Karpas-422 (cell line): ENCODE results near the gene NEDD9. TPM values are rescaled to one million over a fixed set of nuclear protein-coding genes. Genes with fewer than 3 reads are reported as not detected.

ENCODE experiments used
- DNase-seq: peaks from one replicate; pipeline ENCODE4 v3.0.0-alpha.2; 2015
- H2AFZ ChIP-seq: fragments of 200-600 bp; sonication (generic); 2 replicates; pipeline ENCODE4 v1.6.1; 2014; ENCODE audit warnings: antibody characterized with exemption, low read length, mixed read lengths
- H3K27ac ChIP-seq: fragments of 200-600 bp; sonication (generic); 2 replicates; pipeline ENCODE4 v1.5.1; 2014; ENCODE audit warnings: mild to moderate bottlenecking, low read length, moderate library complexity
- H3K27me3 ChIP-seq: fragments of 200-600 bp; sonication (generic); 2 replicates; pipeline ENCODE4 v1.6.1; 2014; ENCODE audit warnings: low read length, mixed read lengths
- H3K36me3 ChIP-seq: fragments of 200-600 bp; sonication (generic); 2 replicates; pipeline ENCODE4 v1.6.1; 2014; ENCODE audit warnings: low read length, mixed read lengths; ENCODE audit not compliant: insufficient read depth
- H3K4me1 ChIP-seq: fragments of 200-600 bp; sonication (generic); 2 replicates; pipeline ENCODE4 v1.6.1; 2014; ENCODE audit warnings: mild to moderate bottlenecking, low read length, mixed read lengths
- H3K4me2 ChIP-seq: fragments of 200-600 bp; sonication (generic); 2 replicates; pipeline ENCODE4 v1.6.1; 2014; ENCODE audit warnings: low read length, low read depth, mild to moderate bottlenecking; ENCODE audit not compliant: poor library complexity, severe bottlenecking
- H3K4me3 ChIP-seq: fragments of 200-600 bp; sonication (generic); 2 replicates; pipeline ENCODE4 v1.5.1; 2014; ENCODE audit warnings: mild to moderate bottlenecking, antibody characterized with exemption, low read length, mixed read lengths
- H3K79me2 ChIP-seq: fragments of 200-600 bp; sonication (generic); 2 replicates; pipeline ENCODE4 v1.6.1; 2014; ENCODE audit warnings: mild to moderate bottlenecking, low read length, mixed read lengths
- H3K9ac ChIP-seq: fragments of 200-600 bp; sonication (generic); 2 replicates; pipeline ENCODE4 v1.6.0; 2014; ENCODE audit warnings: low read length
- H3K9me2 ChIP-seq: fragments of 200-600 bp; sonication (generic), shearing (Covaris generic); replicated peaks from 2 replicates; pipeline ENCODE4 v1.6.0; 2014; ENCODE audit warnings: mild to moderate bottlenecking, low read length, moderate library complexity; ENCODE audit not compliant: insufficient read depth
- H3K9me3 ChIP-seq: fragments of 300-700, 200-600 bp; sonication (generic); 2 replicates; pipeline ENCODE4 v1.6.1; 2014; ENCODE audit warnings: low read length, mixed read lengths
- H4K20me1 ChIP-seq: fragments of 200-600 bp; sonication (generic); 2 replicates; pipeline ENCODE4 v1.6.1; 2014; ENCODE audit warnings: mild to moderate bottlenecking, antibody characterized with exemption, low read length, low read depth; ENCODE audit not compliant: insufficient read depth
- total RNA-seq: library from RNA; depleted of rRNA; stranded (reverse); fragments of >200 nt; shearing (Covaris generic); gene quantifications from 2 replicates; pipeline ENCODE4 v1.2.3, GENCODE V29; 2014; ENCODE audit warnings: low replicate concordance

NEDD9 gene
- total RNA-seq, 1 experiment from 2014 or later: 3.8 TPM

DNA sequence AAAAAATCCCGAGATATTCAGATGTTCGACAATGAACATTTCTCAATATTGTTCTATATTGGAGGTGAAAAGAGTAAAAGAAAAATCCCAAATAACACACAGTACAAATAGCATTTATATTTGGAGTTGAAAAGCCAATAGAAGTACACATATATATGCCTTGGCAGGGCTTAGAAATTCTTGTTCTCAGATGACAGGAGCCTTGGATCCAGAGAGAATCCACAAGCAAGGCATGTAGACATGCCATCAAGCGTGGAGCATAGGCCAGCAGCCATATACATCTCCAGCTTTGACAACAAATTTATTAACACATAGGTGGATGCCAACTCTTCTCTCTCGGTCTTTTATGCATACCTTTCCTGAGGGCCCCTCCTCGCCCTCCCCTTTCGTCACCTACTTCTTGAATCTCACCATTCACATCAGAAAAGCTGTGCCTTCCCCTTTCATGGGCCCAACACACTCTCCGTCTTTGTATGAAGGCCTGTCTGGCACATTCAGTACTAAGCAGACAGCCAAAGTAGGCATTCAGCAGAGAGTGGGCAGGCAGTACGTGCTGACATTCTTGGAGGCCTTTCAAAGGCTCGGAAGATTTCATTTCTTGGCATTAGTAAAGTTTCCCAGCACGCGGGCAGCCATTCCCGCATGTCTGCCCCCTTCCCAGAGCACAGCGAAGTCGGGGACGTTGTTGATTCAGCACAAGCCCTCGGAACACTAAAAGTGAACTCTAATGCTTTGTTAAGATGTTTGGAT is 18.2 kb downstream of the NEDD9 start:
- Histone ChIP-seq H3K9me3 (no peaks in the 10 kb centered on the region), H4K20me1 (no peaks in the 10 kb centered on the region), H3K36me3 (no peaks in the 10 kb centered on the region), H3K9me2 (no peaks in the 10 kb centered on the region), H3K4me3 (no peak overlapping the region), H3K9ac (no peak overlapping the region), H3K4me2 (no peak overlapping the region), H3K4me1 (no peaks in the 10 kb centered on the region), H3K79me2 (no peaks in the 10 kb centered on the region), H3K27ac (no peak overlapping the region), H2AFZ (no peak overlapping the region), H3K27me3 (no peaks in the 10 kb centered on the region)
- DNase-seq: no peak

DNA sequence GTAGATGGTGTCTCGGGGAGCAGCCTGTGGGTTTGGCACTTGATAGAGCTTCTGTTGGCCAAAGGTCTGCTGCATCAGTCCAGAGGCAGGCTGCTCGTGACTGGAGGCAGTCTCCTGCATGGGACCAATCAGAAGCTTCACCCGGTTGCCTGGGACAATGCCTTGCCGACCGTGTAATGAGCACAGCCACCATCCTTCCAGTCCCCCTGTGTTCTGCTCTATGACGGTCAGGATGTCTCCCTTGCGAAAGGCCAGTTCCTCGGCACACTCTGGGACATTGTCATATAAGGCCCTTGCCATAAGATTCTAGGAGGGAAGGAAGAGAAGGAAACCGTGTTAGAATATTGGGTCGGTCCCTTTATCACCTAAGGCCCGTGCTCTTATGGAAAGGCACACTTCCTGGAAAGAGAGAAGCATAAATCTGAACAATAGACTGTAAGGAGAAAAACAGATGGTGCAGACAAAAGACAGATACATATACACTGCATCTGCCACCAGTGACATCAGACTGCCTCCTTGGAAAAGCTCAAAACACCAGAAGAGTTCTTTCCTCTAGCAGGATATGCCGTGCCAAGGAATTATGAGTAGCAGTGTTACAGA is 18.9 kb downstream of the NEDD9 start:
- no peak for DNase-seq
- no peak overlapping the region for H3K4me3 ChIP-seq
- H3K27me3 ChIP-seq: no peaks in the 10 kb centered on the region
- no peak overlapping the region for H2AFZ ChIP-seq
- H4K20me1 ChIP-seq: no peaks in the 10 kb centered on the region
- H3K36me3 ChIP-seq: no peaks in the 10 kb centered on the region
- no peaks in the 10 kb centered on the region for H3K4me1 ChIP-seq
- H3K4me2 ChIP-seq: no peak overlapping the region
- no peaks in the 10 kb centered on the region for H3K79me2 ChIP-seq
- no peaks in the 10 kb centered on the region for H3K9me3 ChIP-seq
- H3K27ac ChIP-seq: no peak overlapping the region
- H3K9me2 ChIP-seq: no peaks in the 10 kb centered on the region
- H3K9ac ChIP-seq: no peak overlapping the region

GRCh38 chr6:11212664-11213063 is 19.8 kb downstream of the NEDD9 start:
- H3K4me3 ChIP-seq: no peak overlapping the region
- no peaks in the 10 kb centered on the region for H3K4me1 ChIP-seq
- no peak overlapping the region for H2AFZ ChIP-seq
- no peaks in the 10 kb centered on the region for H4K20me1 ChIP-seq
- DNase-seq: no peak
- no peaks in the 10 kb centered on the region for H3K9me3 ChIP-seq
- no peaks in the 10 kb centered on the region for H3K79me2 ChIP-seq
- no peak overlapping the region for H3K9ac ChIP-seq
- no peaks in the 10 kb centered on the region for H3K9me2 ChIP-seq
- H3K36me3 ChIP-seq: no peaks in the 10 kb centered on the region
- no peak overlapping the region for H3K4me2 ChIP-seq
- no peak overlapping the region for H3K27ac ChIP-seq
- no peaks in the 10 kb centered on the region for H3K27me3 ChIP-seq

DNA sequence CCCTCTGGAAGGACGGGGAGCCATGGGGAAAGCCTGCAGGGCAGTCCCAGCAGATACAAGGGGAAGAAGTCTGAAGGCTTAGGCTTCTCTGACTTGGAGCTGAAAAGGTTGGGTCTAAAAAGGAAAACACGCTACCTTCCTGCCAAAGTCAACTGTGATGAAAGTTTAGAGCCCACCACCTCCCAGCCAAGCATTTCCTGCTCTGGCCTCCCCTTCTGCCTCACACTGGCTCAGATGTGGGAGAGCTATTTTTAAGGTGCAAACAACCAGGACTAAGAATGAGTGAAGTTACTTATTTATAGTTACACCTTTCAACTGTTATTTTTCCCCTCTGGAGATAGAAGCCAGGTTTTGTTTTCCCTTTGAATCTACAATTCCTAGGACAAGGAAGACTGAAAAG is 21.2 kb downstream of the NEDD9 start:
- Histone ChIP-seq H2AFZ (no peak overlapping the region), H3K27me3 (no peaks in the 10 kb centered on the region), H3K79me2 (no peaks in the 10 kb centered on the region), H3K9me2 (no peaks in the 10 kb centered on the region), H3K4me2 (no peak overlapping the region), H3K4me3 (no peak overlapping the region), H3K27ac (no peak overlapping the region), H3K9ac (no peak overlapping the region), H3K4me1 (no peaks in the 10 kb centered on the region), H4K20me1 (no peaks in the 10 kb centered on the region), H3K9me3 (no peaks in the 10 kb centered on the region), H3K36me3 (no peaks in the 10 kb centered on the region)
- DNase-seq: no peak

GRCh38 chr6:11210386-11211138 is 21.9 kb downstream of the NEDD9 start:
- Histone ChIP-seq H2AFZ (no peak overlapping the region), H4K20me1 (no peaks in the 10 kb centered on the region), H3K4me1 (no peaks in the 10 kb centered on the region), H3K27me3 (no peaks in the 10 kb centered on the region), H3K9me2 (no peaks in the 10 kb centered on the region), H3K9me3 (no peaks in the 10 kb centered on the region), H3K4me2 (no peak overlapping the region), H3K36me3 (no peaks in the 10 kb centered on the region), H3K9ac (no peak overlapping the region), H3K27ac (no peak overlapping the region), H3K79me2 (no peaks in the 10 kb centered on the region), H3K4me3 (no peak overlapping the region)
- DNase-seq: no peak

DNA sequence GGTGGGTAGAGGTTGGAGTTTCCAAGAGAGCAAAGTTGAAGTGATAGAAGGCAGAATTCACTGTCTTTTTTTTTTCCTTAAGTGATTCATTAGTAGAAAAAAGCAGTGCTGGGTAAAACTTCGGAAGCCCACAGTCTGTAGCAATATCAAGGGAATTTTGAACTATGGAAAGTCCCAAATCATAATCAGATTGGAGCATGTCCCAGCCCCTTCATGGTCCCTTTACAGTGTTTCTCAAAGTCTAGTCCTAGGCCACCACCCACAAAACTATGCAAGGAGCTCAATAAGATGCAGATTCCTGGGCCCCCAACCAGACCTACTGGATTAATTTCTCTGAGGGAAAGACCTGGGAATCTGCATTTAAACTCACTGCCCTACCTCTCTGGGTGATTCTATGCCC is 22.6 kb downstream of the NEDD9 start:
- Histone ChIP-seq H4K20me1 (no peaks in the 10 kb centered on the region), H3K9me3 (no peaks in the 10 kb centered on the region), H3K9ac (no peak overlapping the region), H3K4me1 (no peaks in the 10 kb centered on the region), H3K36me3 (no peaks in the 10 kb centered on the region), H2AFZ (no peak overlapping the region), H3K4me3 (no peak overlapping the region), H3K27ac (no peak overlapping the region), H3K27me3 (no peaks in the 10 kb centered on the region), H3K79me2 (no peaks in the 10 kb centered on the region), H3K4me2 (no peak overlapping the region), H3K9me2 (no peaks in the 10 kb centered on the region)
- DNase-seq: no peak

DNA sequence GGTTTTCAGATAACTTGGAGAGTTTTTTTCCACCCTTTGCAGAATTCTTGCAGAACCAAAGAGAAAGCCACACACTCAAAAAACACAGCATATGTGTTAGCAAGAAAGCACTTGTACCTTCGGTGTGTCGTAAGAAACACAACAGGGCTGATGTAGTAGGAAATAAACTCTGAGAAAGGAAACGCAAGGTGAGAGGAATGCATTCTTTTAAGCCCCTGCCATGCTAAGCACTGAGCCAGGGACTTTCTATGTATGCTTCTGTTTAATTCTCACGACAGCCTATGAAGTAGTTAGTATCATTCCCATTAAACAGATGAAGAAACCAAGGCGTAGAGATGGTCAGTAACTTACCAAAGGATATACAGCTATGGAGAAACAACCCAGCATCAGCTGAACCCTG is 23.1 kb downstream of the NEDD9 start:
- H3K27me3 ChIP-seq: no peaks in the 10 kb centered on the region
- no peak overlapping the region for H2AFZ ChIP-seq
- no peaks in the 10 kb centered on the region for H3K79me2 ChIP-seq
- H3K9ac ChIP-seq: no peak overlapping the region
- no peak for DNase-seq
- H3K9me2 ChIP-seq: no peaks in the 10 kb centered on the region
- no peak overlapping the region for H3K27ac ChIP-seq
- H3K36me3 ChIP-seq: no peaks in the 10 kb centered on the region
- H3K9me3 ChIP-seq: no peaks in the 10 kb centered on the region
- H4K20me1 ChIP-seq: no peaks in the 10 kb centered on the region
- H3K4me1 ChIP-seq: no peaks in the 10 kb centered on the region
- no peak overlapping the region for H3K4me3 ChIP-seq
- H3K4me2 ChIP-seq: no peak overlapping the region

DNA sequence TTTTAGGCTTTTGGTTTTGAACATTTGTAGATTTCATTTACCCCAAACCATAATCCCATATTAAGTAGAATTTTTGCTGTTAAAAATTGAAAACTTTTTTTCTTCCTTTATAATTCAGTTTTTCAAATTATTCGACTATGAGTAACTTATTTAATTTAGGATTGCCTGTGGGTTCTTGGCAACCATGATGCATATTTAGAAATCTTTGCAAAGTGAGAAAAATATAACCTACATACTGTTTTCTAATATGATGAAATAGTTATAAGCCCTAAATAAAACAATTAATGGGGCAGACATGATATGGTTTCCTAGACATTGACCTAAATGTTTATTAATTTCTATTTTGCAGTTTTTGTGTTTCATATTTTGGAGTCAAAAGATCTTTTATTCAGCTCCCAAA is 23.6 kb downstream of the NEDD9 start:
- Histone ChIP-seq H3K9me3 (no peaks in the 10 kb centered on the region), H3K4me2 (no peak overlapping the region), H3K9me2 (no peaks in the 10 kb centered on the region), H3K27me3 (no peaks in the 10 kb centered on the region), H3K9ac (no peak overlapping the region), H3K79me2 (no peaks in the 10 kb centered on the region), H2AFZ (no peak overlapping the region), H4K20me1 (no peaks in the 10 kb centered on the region), H3K4me1 (no peaks in the 10 kb centered on the region), H3K27ac (no peak overlapping the region), H3K4me3 (no peak overlapping the region), H3K36me3 (no peaks in the 10 kb centered on the region)
- DNase-seq: no peak
